Effector CD8-positive, alpha-beta T cell (primary cell): ENCODE results near the gene C1QTNF8.

Experiments
- DNase-seq: peaks from one replicate; lab custom pipeline; 2025; lab: John Stamatoyannopoulos, UW

Gene C1QTNF8

GRCh38 chr16:1077877-1078578 is 18.0 kb downstream of the C1QTNF8 start:
- no peak for DNase-seq

- no peak for DNase-seq
Measured at GRCh38 chr16:1076801-1077576, 19.1 kb downstream of the C1QTNF8 start.

- DNase-seq, result no peak
Measured at GRCh38 chr16:1075546-1075945, 20.5 kb downstream of the C1QTNF8 start.

GRCh38 chr16:1074379-1074649 is 21.7 kb downstream of the C1QTNF8 start:
- DNase-seq, result no peak

GRCh38 chr16:1073566-1074378 is 22.3 kb downstream of the C1QTNF8 start:
- no peak for DNase-seq

GRCh38 chr16:1073262-1073558 is 22.8 kb downstream of the C1QTNF8 start:
- no peak for DNase-seq

- DNase-seq, result no peak
Measured at GRCh38 chr16:1072526-1073261, 23.4 kb downstream of the C1QTNF8 start, which contains the start of gene SSTR5. Gene SSTR5, plus strand, starts transcription at chr16:1072747. Its CDS starts 6,122 bp downstream, at chr16:1078869.

GRCh38 chr16:1071561-1072225 is 24.4 kb downstream of the C1QTNF8 start:
- no peak for DNase-seq

- no peak for DNase-seq
Measured at GRCh38 chr16:1070864-1071408, 25.1 kb downstream of the C1QTNF8 start.

GRCh38 chr16:1070084-1070863 is 25.8 kb downstream of the C1QTNF8 start:
- no peak for DNase-seq

GRCh38 chr16:1069154-1069553 is 26.9 kb downstream of the C1QTNF8 start:
- no peak for DNase-seq

GRCh38 chr16:1068451-1068850 is 27.6 kb downstream of the C1QTNF8 start:
- DNase-seq, result no peak

- DNase-seq, result no peak
Measured at GRCh38 chr16:1067629-1068028, 28.4 kb downstream of the C1QTNF8 start.

GRCh38 chr16:1066584-1067172 is 29.4 kb downstream of the C1QTNF8 start:
- DNase-seq, result no peak

GRCh38 chr16:1065469-1066128 is 30.4 kb downstream of the C1QTNF8 start:
- no peak for DNase-seq

- no peak for DNase-seq
Measured at GRCh38 chr16:1063728-1064127, 32.3 kb downstream of the C1QTNF8 start.

- no peak for DNase-seq
Measured at GRCh38 chr16:1062895-1063294, 33.1 kb downstream of the C1QTNF8 start.

GRCh38 chr16:1061769-1062505 is 34.1 kb downstream of the C1QTNF8 start:
- no peak for DNase-seq
